Keratinocyte (primary cell): ENCODE results near the gene OR51M1.

Source experiments
- EZH2 ChIP-seq: IDR thresholded peaks from one replicate; pipeline ENCODE4 v1.6.1; 2012; ENCODE audit warnings: inconsistent platforms, mild to moderate bottlenecking, low read length, moderate library complexity
- TF ChIP-seq, protein P1 (sequence below), 3 experiments: IDR thresholded peaks in 1 of 3; conservative IDR thresholded peaks in 1 of 3; optimal IDR thresholded peaks in 1 of 3; 2 replicates in 2 of 3; 3 replicates in 1 of 3; pipeline versions ENCODE3 to v1.5.1; 2011; ENCODE audit warnings: low read length in 3 of 3, mild to moderate bottlenecking in 3 of 3, moderate library complexity in 2 of 3, control low read depth in 1 of 3, inconsistent platforms in 1 of 3; ENCODE audit not compliant: insufficient read depth in 2 of 3; ENCODE audit errors: extremely low read depth in 1 of 3

DNA sequence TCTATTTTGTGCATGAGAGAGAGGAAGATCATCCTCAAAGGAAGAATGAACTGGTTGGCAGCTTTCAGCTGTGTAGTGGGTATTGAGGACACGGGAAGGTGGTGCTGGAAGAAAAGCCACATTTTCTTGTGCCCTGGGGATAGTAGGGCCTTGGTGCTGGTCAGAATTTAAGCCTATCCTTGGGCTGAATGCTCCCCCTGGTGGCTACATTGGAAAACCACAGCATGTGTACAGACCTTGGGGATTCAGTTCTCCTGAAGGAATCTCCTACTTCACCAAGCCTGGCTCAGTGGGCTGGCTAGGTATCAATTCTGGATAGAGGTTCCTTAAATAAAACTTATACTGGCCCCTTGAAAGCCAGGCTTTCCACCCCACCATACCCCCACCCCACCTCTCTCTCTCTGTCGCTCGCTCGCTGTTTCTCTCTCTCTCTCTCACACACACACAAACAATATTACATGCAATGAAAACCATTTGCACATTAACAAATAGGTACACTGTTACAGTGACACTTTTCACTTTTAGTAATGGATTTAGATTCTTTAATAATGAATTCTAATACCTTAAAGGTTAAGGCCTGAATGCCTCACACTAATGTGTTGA is 2.8 kb upstream of the OR51M1 start:
- TF ChIP-seq, protein P1, sequence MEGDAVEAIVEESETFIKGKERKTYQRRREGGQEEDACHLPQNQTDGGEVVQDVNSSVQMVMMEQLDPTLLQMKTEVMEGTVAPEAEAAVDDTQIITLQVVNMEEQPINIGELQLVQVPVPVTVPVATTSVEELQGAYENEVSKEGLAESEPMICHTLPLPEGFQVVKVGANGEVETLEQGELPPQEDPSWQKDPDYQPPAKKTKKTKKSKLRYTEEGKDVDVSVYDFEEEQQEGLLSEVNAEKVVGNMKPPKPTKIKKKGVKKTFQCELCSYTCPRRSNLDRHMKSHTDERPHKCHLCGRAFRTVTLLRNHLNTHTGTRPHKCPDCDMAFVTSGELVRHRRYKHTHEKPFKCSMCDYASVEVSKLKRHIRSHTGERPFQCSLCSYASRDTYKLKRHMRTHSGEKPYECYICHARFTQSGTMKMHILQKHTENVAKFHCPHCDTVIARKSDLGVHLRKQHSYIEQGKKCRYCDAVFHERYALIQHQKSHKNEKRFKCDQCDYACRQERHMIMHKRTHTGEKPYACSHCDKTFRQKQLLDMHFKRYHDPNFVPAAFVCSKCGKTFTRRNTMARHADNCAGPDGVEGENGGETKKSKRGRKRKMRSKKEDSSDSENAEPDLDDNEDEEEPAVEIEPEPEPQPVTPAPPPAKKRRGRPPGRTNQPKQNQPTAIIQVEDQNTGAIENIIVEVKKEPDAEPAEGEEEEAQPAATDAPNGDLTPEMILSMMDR (optimal IDR thresholded peaks at IDR 0.05 in 1 of 3, IDR thresholded peaks at IDR 0.05 in 1 of 3, conservative IDR thresholded peaks at IDR 0.05 in 1 of 3; ENCODE audit: extremely low read depth in 1 of 3, insufficient read depth in 2 of 3, low read length in 3 of 3) = peak; percentile 80 to 83 (median 82)
- TF ChIP-seq EZH2 = no peak
